ENCODE measurements around the gene NOP14. TPM values are rescaled to one million over a fixed set of nuclear protein-coding genes. Genes with fewer than 3 reads are reported as not detected.
A peak's percentile ranks its signal among the peaks of the same experiment; 100 is the strongest.
"Not testable (repeated sequence)": the region's sequence is repeated elsewhere in the genome, so short reads cannot be mapped to it uniquely, and the experiment has no call there.

Gene NOP14
- total RNA-seq, 3 donors from 2014 or later: 18.2 to 23.8 (median 23.5) TPM

GRCh38 chr4:2924765-2925301, 38.4 kb downstream of the NOP14 start:
- intact Hi-C loops (cut with DNase I, micrococcal nuclease): no loop called here
- DNase-seq (peak in 2 of 3 donors; percentile 14 to 27), ATAC-seq (no peak)
- Histone ChIP-seq H3K4me1 (ENCODE audit: low read depth) (peaks cover 7% of the 10 kb centered on the region), H3K36me3 (ENCODE audit: low read depth) (peaks cover 5% of the 10 kb centered on the region), H3K9me3 (no peaks in the 10 kb centered on the region), H3K4me3 (no peak overlapping the region)
- no peak for TF ChIP-seq CTCF (IDR thresholded peaks at IDR 0.05)

- ATAC-seq (no peak), DNase-seq (peak in 2 of 3 donors; percentile 9 to 37)
- no peak overlapping the region for H3K4me3 ChIP-seq
- H3K36me3 ChIP-seq (ENCODE audit: low read depth): peaks cover 5% of the 10 kb centered on the region
- H3K4me1 ChIP-seq (ENCODE audit: low read depth): peaks cover 7% of the 10 kb centered on the region
- no peak for TF ChIP-seq CTCF (IDR thresholded peaks at IDR 0.05)
- H3K9me3 ChIP-seq: no peaks in the 10 kb centered on the region
- intact Hi-C loops (cut with DNase I, micrococcal nuclease): no loop called here
Measured at GRCh38 chr4:2924286-2924685, 38.9 kb downstream of the NOP14 start.

- intact Hi-C loops (cut with DNase I, micrococcal nuclease): no loop called here
- DNase-seq (peak in 1 of 3 donors; percentile 48), ATAC-seq (no peak)
- Histone ChIP-seq H3K4me3 (no peak overlapping the region), H3K9me3 (no peaks in the 10 kb centered on the region), H3K4me1 (ENCODE audit: low read depth) (peaks cover 7% of the 10 kb centered on the region), H3K36me3 (ENCODE audit: low read depth) (peaks cover 5% of the 10 kb centered on the region)
- TF ChIP-seq CTCF (IDR thresholded peaks at IDR 0.05): no peak
Measured at GRCh38 chr4:2923668-2924173, 39.5 kb downstream of the NOP14 start.

GRCh38 chr4:2923141-2923551, 40.1 kb downstream of the NOP14 start:
- Histone ChIP-seq H3K36me3 (ENCODE audit: low read depth) (peaks cover 5% of the 10 kb centered on the region), H3K9me3 (no peaks in the 10 kb centered on the region), H3K4me1 (ENCODE audit: low read depth) (peaks cover 7% of the 10 kb centered on the region), H3K4me3 (no peak overlapping the region)
- ATAC-seq (peak; percentile 25), DNase-seq (peak in 1 of 3 donors; percentile 12)
- intact Hi-C loops (cut with DNase I, micrococcal nuclease): no loop called here
- TF ChIP-seq CTCF (IDR thresholded peaks at IDR 0.05): no peak

- H3K36me3 ChIP-seq (ENCODE audit: low read depth); H3K9me3 ChIP-seq; ATAC-seq; intact Hi-C loops (cut with DNase I, micrococcal nuclease); H3K4me1 ChIP-seq (ENCODE audit: low read depth); H3K4me3 ChIP-seq; DNase-seq: not testable (repeated sequence)
Measured at GRCh38 chr4:2922453-2923101, 40.6 kb downstream of the NOP14 start.

GRCh38 chr4:2918714-2919113, 44.5 kb downstream of the NOP14 start:
- intact Hi-C loops (cut with DNase I, micrococcal nuclease); H3K9me3 ChIP-seq; H3K4me1 ChIP-seq (ENCODE audit: low read depth); ATAC-seq; DNase-seq; H3K36me3 ChIP-seq (ENCODE audit: low read depth); H3K4me3 ChIP-seq: not testable (repeated sequence)

GRCh38 chr4:2918300-2918699, 44.9 kb downstream of the NOP14 start:
- H3K36me3 ChIP-seq (ENCODE audit: low read depth); H3K4me1 ChIP-seq (ENCODE audit: low read depth); intact Hi-C loops (cut with DNase I, micrococcal nuclease); DNase-seq; H3K4me3 ChIP-seq; H3K9me3 ChIP-seq; ATAC-seq: not testable (repeated sequence)

GRCh38 chr4:2916696-2917095, 46.5 kb downstream of the NOP14 start:
- H3K36me3 ChIP-seq (ENCODE audit: low read depth); DNase-seq; ATAC-seq; H3K9me3 ChIP-seq; intact Hi-C loops (cut with DNase I, micrococcal nuclease); H3K4me3 ChIP-seq; H3K4me1 ChIP-seq (ENCODE audit: low read depth): not testable (repeated sequence)

Data from mucosa of descending colon (tissue), 3 donors.